ENCODE data around the gene MIXL1. TPM values are rescaled to one million over a fixed set of nuclear protein-coding genes. Genes with fewer than 3 reads are reported as not detected.
"Not testable (repeated sequence)": the region's sequence is repeated elsewhere in the genome, so short reads cannot be mapped to it uniquely, and the experiment has no call there.

Gene MIXL1
- total and polyA plus RNA-seq, 12 donors = 0.06 to 0.27 TPM; not detected in 10

- H3K27ac ChIP-seq = no peak overlapping the region
- 83 to 90% (median 86%) methylated on average over 3 of the region's 3 CpGs for WGBS, 4 donors
These were observed 31.9 kb downstream of the MIXL1 start for GRCh38 chr1:226255380-226255779.

GRCh38 chr1:226261818-226262217, 38.4 kb downstream of the MIXL1 start:
- H3K36me3 ChIP-seq (replicated peaks in 1 of 2) = no peaks in the 10 kb centered on the region
- intact Hi-C loops (cut with DNase I) = no loop called here
- no peaks in the 10 kb centered on the region for H3K27me3 ChIP-seq
- DNase-seq = no peak
- H3K4me1 ChIP-seq (replicated peaks in 1 of 2) = no peaks in the 10 kb centered on the region
- H3K9me3 ChIP-seq (replicated peaks in 1 of 3) = peaks cover 0 to 7% (median 6%) of the 10 kb centered on the region in 3 donors
- TF ChIP-seq POLR2A (IDR thresholded peaks at IDR 0.05) (no peak), CTCF (IDR thresholded peaks at IDR 0.05) (no peak)
- H3K27ac ChIP-seq = no peak overlapping the region
- H3K4me3 ChIP-seq = no peak overlapping the region
- WGBS, 4 donors = 96 to 100% (median 100%) methylated on average over 1 of the region's 1 CpG

More at GRCh38 chr1:226255380-226255779, 31.9 kb downstream of the MIXL1 start:
- intact Hi-C loops (cut with DNase I) = no loop called here
- TF ChIP-seq CTCF (IDR thresholded peaks at IDR 0.05) (no peak), POLR2A (IDR thresholded peaks at IDR 0.05) (no peak)
- H3K27me3 ChIP-seq = no peaks in the 10 kb centered on the region
- H3K9me3 ChIP-seq (replicated peaks in 1 of 3) = peaks cover 0 to 7% (median 6%) of the 10 kb centered on the region in 3 donors
- no peaks in the 10 kb centered on the region for H3K4me1 ChIP-seq (replicated peaks in 1 of 2)
- H3K4me3 ChIP-seq = no peak overlapping the region
- H3K36me3 ChIP-seq (replicated peaks in 1 of 2) = no peaks in the 10 kb centered on the region
- no peak for DNase-seq

GRCh38 chr1:226268421-226269124, 45.1 kb downstream of the MIXL1 start:
- DNase-seq = no peak
- no peaks in the 10 kb centered on the region for H3K36me3 ChIP-seq (replicated peaks in 1 of 2)
- H3K9me3 ChIP-seq (replicated peaks in 1 of 3) = no peaks in the 10 kb centered on the region
- H3K27ac ChIP-seq = no peak overlapping the region
- intact Hi-C loops (cut with DNase I) = no loop called here
- no peaks in the 10 kb centered on the region for H3K4me1 ChIP-seq (replicated peaks in 1 of 2)
- TF ChIP-seq CTCF (IDR thresholded peaks at IDR 0.05) (no peak), POLR2A (IDR thresholded peaks at IDR 0.05) (no peak)
- H3K27me3 ChIP-seq = no peaks in the 10 kb centered on the region
- H3K4me3 ChIP-seq = no peak overlapping the region
- WGBS, 4 donors = 66 to 76% (median 72%) methylated on average over 3 of the region's 3 CpGs

GRCh38 chr1:226272233-226272902, 48.9 kb downstream of the MIXL1 start:
- H3K36me3 ChIP-seq (replicated peaks in 1 of 2); intact Hi-C loops (cut with DNase I); H3K4me3 ChIP-seq; H3K4me1 ChIP-seq (replicated peaks in 1 of 2); H3K9me3 ChIP-seq (replicated peaks in 1 of 3); H3K27ac ChIP-seq; H3K27me3 ChIP-seq: not testable (repeated sequence)
- 61 to 89% (median 70%) methylated on average over 7 to 8 of the region's 8 CpGs for WGBS, 4 donors
- peak in 2 of 7 donors; percentile 22 for DNase-seq

Measured in adrenal gland (tissue), 12 donors.